Osteoblast (primary cell): Measurements from ENCODE around the gene DUSP16. TPM values are rescaled to one million over a fixed set of nuclear protein-coding genes. Genes with fewer than 3 reads are reported as not detected.
A peak's percentile ranks its signal among the peaks of the same experiment; 100 is the strongest.

Experiments
- DNase-seq: peaks from one replicate; pipeline ENCODE4 v3.0.0; 2011; ENCODE audit warnings: low spot score, mixed read lengths; ENCODE audit not compliant: insufficient read length; ENCODE audit errors: missing footprints
- H2AFZ ChIP-seq: 2 replicates; pipeline ENCODE4 v1.6.0; 2011; ENCODE audit warnings: mild to moderate bottlenecking, low read length
- H3K27ac ChIP-seq: 2 replicates; pipeline ENCODE4 v1.5.1; 2011; ENCODE audit warnings: mild to moderate bottlenecking, low read depth, low read length, moderate library complexity
- H3K27me3 ChIP-seq: 2 replicates; pipeline ENCODE4 v1.6.0; 2012; ENCODE audit warnings: mild to moderate bottlenecking, control low read depth, inconsistent platforms, low read length, moderate library complexity; ENCODE audit not compliant: insufficient read depth
- H3K36me3 ChIP-seq: 2 replicates; pipeline ENCODE4 v1.5.1; 2011; ENCODE audit warnings: mild to moderate bottlenecking, low read length, control low read depth, moderate library complexity; ENCODE audit not compliant: insufficient read depth
- H3K4me1 ChIP-seq: 2 replicates; pipeline ENCODE4 v1.5.1; 2011; ENCODE audit warnings: mild to moderate bottlenecking, low read length, control low read depth, moderate library complexity; ENCODE audit not compliant: insufficient read depth
- H3K4me2 ChIP-seq: 2 replicates; pipeline ENCODE4 v1.6.0; 2011; ENCODE audit warnings: mild to moderate bottlenecking, low read length; ENCODE audit not compliant: insufficient read depth
- H3K4me3 ChIP-seq: fragments of 200-600 bp; sonication (generic); 3 replicates; pipeline ENCODE4 v1.5.1; 2012; ENCODE audit warnings: mild to moderate bottlenecking, low read length, inconsistent platforms; ENCODE audit not compliant: insufficient read depth
- H3K79me2 ChIP-seq: 2 replicates; pipeline ENCODE4 v1.6.0; 2012; ENCODE audit warnings: mild to moderate bottlenecking, low read length, control low read depth, inconsistent platforms; ENCODE audit not compliant: insufficient read depth
- H3K9me3 ChIP-seq: 2 replicates; pipeline ENCODE4 v1.5.1; 2011; ENCODE audit warnings: low read depth, low read length, control low read depth
- H4K20me1 ChIP-seq: 2 replicates; pipeline ENCODE4 v1.6.0; 2012; ENCODE audit warnings: mild to moderate bottlenecking, low read length, control low read depth; ENCODE audit not compliant: insufficient read depth
- CTCF ChIP-seq: IDR thresholded peaks from 2 replicates; pipeline ENCODE4 v1.5.1; 2011; ENCODE audit warnings: mild to moderate bottlenecking, low read depth, low read length, moderate library complexity; ENCODE audit errors: extremely low read depth
- total RNA-seq: library from RNA; depleted of rRNA; stranded (reverse); fragments of >200 nt; gene quantifications from 2 replicates; pipeline ENCODE4 v1.2.3, GENCODE V29; 2012

DUSP16 gene
- total RNA-seq, 1 donor, result 5.1 TPM

GRCh38 chr12:12508612-12509011 is 54.1 kb downstream of the DUSP16 start:
- Histone ChIP-seq H3K9me3 (no peaks in the 10 kb centered on the region), H3K4me1 (peaks cover 52% of the 10 kb centered on the region), H3K27ac (peak overlapping the region; percentile 82), H3K4me3 (no peak overlapping the region), H2AFZ (no peak overlapping the region), H3K36me3 (no peaks in the 10 kb centered on the region), H4K20me1 (no peaks in the 10 kb centered on the region), H3K4me2 (no peak overlapping the region), H3K79me2 (peaks cover 8% of the 10 kb centered on the region), H3K27me3 (no peaks in the 10 kb centered on the region)
- no peak for DNase-seq
- TF ChIP-seq CTCF, result no peak

- Histone ChIP-seq H2AFZ (no peak overlapping the region), H3K36me3 (no peaks in the 10 kb centered on the region), H3K9me3 (no peaks in the 10 kb centered on the region), H3K79me2 (peaks cover 8% of the 10 kb centered on the region), H4K20me1 (no peaks in the 10 kb centered on the region), H3K27ac (peak overlapping the region; percentile 64), H3K4me1 (peaks cover 52% of the 10 kb centered on the region), H3K4me3 (no peak overlapping the region), H3K4me2 (no peak overlapping the region), H3K27me3 (no peaks in the 10 kb centered on the region)
- no peak for TF ChIP-seq CTCF
- DNase-seq, result no peak
Measured at GRCh38 chr12:12507121-12507520, 55.5 kb downstream of the DUSP16 start.

- no peaks in the 10 kb centered on the region for H3K36me3 ChIP-seq
- peak; percentile 45 for DNase-seq
- H3K27me3 ChIP-seq, result no peaks in the 10 kb centered on the region
- TF ChIP-seq CTCF, result no peak
- no peaks in the 10 kb centered on the region for H4K20me1 ChIP-seq
- peaks cover 52% of the 10 kb centered on the region for H3K4me1 ChIP-seq
- peak overlapping the region; percentile 64 for H3K27ac ChIP-seq
- peaks cover 8% of the 10 kb centered on the region for H3K79me2 ChIP-seq
- no peak overlapping the region for H2AFZ ChIP-seq
- peak overlapping the region; percentile 40 for H3K4me3 ChIP-seq
- no peaks in the 10 kb centered on the region for H3K9me3 ChIP-seq
- peak overlapping the region; percentile 76 for H3K4me2 ChIP-seq
Measured at GRCh38 chr12:12506496-12506890, 56.2 kb downstream of the DUSP16 start.

- Histone ChIP-seq H3K27me3 (no peaks in the 10 kb centered on the region), H3K4me3 (peak overlapping the region; percentile 40), H3K79me2 (peaks cover 8% of the 10 kb centered on the region), H3K9me3 (no peaks in the 10 kb centered on the region), H3K4me1 (peaks cover 46% of the 10 kb centered on the region), H3K4me2 (peak overlapping the region; percentile 76), H4K20me1 (no peaks in the 10 kb centered on the region), H3K27ac (peak overlapping the region; percentile 64), H3K36me3 (no peaks in the 10 kb centered on the region), H2AFZ (peak overlapping the region; percentile 48)
- DNase-seq, result peak; percentile 88
- TF ChIP-seq CTCF, result no peak
Measured at GRCh38 chr12:12505544-12506495, 56.8 kb downstream of the DUSP16 start.
